NCI-H1048 (cell line): ENCODE measurements around the gene RPL15.
"Not testable (repeated sequence)": the region's sequence is repeated elsewhere in the genome, so short reads cannot be mapped to it uniquely, and the experiment has no call there.

Source experiments
- DNase-seq: peaks from one replicate; lab custom pipeline; 2025; lab: John Stamatoyannopoulos, UW

Gene RPL15

DNA sequence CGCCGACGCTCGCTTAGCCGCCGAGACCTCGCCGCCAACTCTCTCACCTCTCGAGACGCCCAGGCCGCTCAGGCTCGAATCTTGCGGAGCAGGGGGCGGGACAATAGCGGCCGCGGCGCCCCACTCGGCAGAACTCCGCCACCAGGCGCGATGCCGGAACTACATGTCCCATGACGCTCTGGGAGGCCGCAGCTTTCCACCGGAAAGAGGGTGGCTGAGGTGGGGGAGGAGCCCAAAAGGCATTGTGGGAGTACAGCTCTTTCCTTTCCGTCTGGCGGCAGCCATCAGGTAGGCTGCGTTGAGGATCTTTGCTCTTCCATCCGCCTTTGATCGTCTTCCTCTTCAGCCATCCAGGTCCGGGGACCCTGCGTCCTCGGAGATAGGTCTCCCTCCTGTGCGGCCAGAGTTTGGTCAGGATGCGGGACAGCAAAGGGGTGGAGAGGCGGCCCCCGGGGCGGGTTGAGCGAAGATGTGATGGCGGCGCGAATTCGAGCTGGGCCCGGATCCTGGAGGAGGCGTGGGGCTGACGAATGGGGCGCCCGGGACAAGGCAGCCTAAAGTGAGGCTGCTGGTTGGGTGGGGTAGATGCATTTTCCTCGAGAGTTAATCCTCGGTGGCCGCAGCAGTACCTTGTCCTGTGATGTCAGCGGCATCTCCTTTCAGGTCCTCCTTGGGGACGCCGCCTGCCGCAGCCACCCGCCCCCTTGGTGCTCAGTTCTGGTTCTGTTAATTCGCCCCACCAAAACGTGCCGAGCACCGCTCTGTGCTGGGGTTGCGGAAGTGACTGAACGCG, at the start of gene RPL15, which contains the start of gene NKIRAS1:
Gene RPL15 (plus strand): TSS at position 247 of the 793 bp plus-strand sequence. CDS start 728 bp downstream, outside the sequence.
Gene NKIRAS1 (minus strand): TSS at position 105 of the 793 bp plus-strand sequence. CDS start 6,086 bp downstream, outside the sequence.
- peak; percentile 91 for DNase-seq

DNA sequence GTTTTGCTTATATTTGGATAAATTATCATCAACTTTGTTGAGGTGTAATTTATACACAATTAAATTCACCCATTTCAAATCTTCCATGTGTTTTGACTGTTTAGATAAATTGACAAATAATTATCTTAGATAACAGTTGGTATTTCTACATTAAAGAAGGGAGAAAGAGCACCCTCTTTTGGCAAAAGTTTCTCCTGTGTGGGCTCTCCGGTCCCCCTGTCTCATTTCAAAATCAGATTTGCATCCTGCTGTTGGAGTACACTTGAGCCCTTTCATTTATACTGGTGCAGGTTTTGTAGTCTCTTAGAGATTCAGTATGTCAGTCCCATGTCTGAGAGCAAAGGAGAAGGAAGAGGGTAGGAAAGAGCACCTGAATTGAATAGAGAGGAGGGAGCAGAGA, 49.5 kb upstream of the RPL15 start:
- no peak for DNase-seq

DNA sequence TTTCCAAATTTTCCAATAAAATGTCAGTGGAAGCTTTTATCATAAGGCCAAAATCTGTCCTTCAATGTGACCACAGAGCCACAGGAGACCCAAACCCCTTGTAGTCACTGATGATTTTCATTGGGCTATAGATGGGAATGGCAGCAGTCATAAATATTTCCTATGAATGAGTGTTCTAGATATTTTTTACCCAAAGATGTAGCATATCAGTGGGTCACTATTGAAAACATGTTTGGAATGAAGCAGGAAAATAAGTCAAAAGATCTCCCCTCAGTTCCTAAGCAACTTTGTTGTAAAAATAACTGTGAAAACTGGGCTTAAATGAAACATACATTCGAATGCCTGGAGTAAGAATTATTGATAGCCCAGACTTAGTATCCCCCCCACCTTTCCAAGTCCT, 49.1 kb upstream of the RPL15 start:
- no peak for DNase-seq

DNA sequence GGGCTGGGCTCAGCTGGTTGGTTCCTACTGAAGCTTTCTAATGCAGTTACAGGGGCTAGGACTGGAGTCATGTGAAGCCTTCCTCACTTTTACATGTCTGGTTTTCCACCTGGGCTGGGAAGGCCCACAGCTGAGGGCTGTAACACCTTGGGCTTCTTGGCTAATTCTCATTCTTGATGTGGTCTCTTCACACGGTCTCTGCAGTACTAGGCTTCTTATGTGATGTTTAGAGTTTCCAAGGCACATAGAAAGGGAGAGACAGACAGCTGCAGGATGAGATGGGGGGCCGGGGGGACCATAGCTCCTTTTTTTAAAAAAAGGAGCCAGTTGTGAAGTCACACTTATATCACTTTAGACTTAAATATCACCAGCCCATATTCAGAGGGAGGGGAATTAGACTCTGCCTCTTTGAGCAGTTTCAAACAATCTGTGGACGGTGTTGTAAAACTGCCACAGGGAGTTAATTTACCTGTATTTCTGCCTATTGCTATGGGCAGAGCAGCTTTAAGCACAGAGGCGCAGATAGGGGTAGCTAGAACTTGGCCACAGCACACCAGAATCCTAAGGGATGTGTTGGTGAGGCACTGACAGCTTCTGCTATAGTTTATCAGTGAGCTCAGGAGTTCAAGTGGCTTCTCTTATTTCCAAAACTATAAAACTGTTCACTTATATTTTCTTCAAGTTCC, 46.8 kb upstream of the RPL15 start:
- DNase-seq: no peak

DNA sequence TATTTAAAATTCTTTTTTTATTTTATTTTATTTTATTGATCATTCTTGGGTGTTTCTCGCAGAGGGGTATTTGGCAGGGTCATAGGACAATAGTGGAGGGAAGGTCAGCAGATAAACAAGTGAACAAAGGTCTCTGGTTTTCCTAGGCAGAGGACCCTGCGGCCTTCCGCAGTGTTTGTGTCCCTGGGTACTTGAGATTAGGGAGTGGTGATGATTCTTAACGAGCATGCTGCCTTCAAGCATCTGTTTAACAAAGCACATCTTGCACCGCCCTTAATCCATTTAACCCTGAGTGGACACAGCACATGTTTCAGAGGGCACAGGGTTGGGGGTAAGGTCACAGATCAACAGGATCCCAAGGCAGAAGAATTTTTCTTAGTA, 46.3 kb upstream of the RPL15 start:
- not testable (repeated sequence) for DNase-seq

DNA sequence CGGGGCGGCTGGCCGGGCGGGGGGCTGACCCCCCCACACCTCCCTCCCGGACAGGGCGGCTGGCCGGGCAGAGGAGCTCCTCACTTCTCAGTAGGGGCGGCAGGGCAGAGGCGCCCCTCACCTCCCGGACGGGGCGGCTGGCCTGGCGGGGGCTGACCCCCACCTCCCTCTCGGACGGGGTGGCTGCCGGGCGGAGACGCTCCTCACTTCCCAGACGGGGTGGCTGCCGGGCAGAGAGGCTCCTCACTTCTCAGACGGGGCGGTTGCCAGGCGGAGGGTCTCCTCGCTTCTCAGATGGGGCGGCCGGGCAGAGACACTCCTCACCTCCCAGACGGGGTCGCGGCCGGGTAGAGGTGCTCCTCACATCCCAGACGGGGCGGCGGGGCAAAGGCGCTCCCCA, 45.6 kb upstream of the RPL15 start:
- DNase-seq: not testable (repeated sequence)

DNA sequence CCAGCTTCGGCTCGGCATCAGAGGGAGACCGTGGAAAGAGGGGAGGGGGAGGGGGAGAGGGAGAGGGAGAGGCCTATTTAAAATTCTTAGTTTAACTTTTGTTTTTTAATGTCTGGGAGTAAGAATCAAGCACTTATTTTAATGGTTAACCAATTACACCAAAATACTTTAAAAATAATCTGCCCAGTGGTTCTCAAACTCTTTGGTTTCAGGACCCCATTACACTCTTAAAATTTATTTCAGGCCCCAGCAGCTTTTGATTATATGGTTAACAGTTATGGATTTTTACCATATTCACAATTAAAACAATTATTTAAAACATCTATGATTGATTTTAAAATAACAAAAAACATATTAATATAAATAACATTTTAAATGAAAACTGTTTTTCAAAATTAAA, 44.6 kb upstream of the RPL15 start:
- DNase-seq: no peak

DNA sequence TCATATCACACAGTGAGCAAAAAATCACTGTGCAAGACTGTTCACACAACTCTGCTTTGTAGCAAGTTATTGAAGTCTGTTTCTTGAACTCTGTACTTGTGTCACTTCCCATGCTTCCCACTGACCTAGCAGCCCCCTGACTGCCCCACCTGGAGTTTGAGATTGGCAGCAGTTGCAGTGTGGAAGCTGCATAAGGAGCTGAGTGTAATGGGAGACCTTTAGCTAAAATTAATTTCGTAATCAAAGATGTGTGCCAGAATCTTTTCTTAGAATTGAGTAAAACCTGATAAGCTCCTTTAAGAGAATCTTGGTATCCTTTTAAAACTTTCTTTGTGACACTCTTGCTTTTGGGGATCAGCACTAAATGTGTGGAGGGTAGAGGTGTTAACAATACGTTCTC, 43.0 kb upstream of the RPL15 start:
- DNase-seq: no peak

DNA sequence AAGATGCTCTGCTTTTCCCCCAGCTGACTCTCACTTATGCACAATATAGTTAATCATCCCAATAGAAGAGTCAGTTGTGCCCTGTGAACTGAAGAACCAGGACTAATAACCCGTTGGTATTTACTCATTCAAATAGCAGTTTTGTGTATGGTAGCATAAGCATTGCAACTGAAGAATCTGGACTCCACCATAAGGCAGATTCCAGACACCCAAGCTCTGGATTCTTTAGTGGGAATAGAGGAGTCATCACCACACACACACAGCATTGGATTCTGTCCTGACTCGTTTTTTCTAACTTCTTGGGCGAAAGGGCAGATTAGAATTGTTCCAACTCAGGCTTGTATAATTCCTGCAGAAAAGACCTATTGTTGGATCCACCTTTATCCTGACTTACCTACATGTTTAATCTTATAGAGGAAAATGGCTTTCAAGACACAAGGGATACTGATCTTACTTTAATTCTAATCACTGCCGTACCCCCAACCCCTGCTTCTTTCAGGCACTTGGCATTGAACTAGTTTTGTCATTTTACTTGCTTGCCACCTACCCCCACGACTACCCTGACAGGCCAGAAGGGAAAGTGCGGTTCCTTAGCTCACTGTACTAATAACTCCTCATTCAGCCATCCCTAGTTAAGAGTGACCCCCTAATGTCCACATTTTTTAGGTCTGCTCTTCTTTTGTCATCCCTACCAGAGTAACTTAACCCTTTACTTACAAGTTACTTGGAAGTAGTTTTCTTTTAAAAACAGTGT, 42.4 kb upstream of the RPL15 start:
- no peak for DNase-seq

DNA sequence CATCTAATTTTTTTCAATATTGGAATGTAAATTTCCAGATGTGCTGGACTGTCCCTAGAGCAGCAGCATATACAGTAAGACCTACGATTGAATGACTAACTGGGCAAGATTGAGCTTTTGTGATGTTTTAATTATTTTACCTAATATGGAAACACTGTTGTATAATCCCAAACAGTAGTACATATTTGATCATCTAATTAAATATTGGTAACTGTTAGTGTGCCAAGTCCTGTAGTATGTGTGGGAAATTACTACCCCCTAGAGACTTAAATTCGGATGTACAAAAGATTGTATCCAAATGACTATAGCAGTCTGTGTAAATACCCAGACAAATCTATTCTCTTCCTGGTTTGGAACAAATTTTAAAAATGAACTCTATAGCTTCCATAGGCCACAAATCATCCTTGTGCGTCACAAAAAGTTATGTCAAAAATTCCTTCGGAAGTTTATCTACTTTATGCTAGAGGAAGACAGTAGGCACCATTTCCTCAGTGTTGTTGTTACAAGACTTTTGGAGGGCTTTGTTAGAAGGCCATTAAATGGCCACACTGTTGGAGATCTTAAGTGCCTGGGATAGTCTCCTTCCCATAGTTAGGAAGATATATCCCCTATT, 41.7 kb upstream of the RPL15 start:
- no peak for DNase-seq

DNA sequence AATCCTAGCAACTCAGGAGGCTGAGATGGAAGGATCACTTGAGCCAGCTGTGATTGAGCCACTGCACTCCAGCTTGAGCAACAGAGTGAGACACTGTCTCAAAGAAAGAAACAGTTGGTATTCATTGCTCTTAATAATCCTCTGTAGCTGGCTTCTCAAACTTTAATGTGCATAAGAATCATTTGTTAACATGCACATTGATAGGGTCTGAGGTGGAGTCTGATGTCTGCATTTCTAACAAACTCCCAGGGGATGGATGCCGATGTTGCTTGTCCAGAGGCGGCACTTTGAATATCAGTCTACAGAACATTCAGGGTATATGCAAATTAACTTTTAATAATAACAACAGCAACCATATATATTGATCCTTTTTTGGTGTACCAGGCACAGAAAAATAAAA, 40.0 kb upstream of the RPL15 start:
- no peak for DNase-seq

DNA sequence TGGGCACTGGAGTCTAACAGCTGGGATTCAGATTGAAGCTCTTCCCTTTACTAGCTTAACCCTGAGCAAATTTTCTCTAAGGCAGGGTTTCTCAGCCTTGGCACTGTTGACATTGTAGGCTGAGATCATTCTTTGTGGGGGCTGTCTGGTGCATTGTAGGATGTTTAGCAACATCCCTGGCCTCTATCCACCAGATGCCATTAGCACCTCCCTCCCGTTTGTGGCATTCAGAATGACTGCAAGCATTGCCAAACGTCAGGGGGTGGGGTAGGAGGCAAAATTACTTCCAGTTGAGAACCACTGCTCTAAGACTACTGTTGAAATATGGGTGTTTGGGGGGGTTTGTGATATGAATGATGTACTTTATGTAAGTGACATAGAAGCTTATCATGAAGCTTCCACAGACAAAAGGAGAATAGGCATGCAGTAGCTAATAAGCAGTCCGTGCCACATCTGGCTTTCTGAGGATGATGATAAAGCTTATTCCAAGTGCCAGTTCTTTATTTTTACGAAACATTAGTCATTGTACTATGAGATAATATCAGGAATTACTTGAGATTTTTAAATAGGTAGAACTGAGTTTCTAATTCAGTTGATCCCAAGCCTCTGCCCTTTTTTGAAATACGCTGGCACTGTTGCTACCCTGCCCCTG, 39.5 kb upstream of the RPL15 start:
- DNase-seq: no peak

DNA sequence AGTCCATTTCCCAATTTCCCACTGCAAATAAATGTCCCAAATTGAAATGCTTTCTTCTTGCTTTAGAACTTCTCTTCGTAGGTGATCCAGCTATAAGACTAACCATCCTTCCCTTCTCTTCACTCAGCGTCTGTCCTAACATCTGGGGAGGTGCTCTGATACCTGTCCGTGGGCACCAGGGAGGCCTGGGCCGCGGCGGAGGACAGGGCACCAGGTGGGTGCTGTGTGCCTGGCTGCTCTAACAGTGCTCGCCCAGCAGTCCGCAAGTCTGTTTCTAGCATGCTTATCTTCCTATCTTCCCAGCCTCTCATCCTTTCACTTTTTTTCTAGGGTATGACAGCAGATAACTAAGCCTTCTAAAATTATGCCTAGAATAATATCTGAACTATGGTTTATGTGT, 37.4 kb upstream of the RPL15 start:
- no peak for DNase-seq

DNA sequence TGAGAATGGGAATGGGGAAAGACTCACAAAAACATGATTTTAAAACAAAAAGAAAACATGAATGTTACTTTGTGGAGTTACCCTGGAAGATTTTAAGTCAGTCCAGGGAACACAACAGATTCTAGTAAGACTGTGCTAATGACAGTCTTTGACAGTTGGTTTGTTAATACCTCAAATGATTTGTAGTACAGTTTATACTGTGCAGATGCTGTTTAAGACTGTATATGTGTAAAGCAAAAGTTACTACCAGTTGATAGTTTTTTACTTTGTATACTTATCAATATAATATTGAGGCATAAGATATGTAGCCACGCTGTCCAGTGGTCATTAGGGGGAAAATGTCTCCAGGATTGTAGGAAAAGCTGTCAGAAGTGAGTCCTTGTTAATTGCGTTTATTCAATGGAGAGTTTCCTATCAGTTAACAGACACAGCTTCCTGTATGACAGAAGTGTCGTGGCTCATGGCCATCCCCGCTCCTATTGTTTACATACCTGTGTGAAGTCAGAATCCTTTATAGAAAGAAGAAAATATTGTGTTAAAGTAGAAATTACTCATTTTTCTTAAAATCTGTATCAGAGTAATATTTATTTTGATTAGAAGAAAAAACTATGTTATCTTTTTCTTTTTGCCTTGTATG, 36.1 kb upstream of the RPL15 start:
- no peak for DNase-seq

DNA sequence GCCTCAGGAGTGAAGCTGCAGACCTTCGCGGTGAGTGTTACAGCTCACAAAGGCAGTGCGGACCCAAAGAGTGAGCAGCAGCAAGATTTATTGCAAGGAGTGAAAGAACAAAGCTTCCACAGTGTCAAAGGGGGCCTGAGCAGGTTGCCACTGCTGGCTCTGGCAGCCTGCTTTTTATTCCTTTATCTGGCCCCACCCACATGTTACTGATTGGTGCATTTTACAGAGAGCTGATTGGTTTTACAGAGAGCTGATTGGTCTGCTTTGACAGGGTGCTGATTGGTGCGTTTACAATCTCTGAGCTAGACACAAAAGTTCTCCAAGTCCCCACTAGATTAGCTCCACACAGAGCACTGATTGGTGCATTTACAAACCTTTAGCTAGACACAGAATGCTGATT, 34.9 kb upstream of the RPL15 start:
- DNase-seq: not testable (repeated sequence)

DNA sequence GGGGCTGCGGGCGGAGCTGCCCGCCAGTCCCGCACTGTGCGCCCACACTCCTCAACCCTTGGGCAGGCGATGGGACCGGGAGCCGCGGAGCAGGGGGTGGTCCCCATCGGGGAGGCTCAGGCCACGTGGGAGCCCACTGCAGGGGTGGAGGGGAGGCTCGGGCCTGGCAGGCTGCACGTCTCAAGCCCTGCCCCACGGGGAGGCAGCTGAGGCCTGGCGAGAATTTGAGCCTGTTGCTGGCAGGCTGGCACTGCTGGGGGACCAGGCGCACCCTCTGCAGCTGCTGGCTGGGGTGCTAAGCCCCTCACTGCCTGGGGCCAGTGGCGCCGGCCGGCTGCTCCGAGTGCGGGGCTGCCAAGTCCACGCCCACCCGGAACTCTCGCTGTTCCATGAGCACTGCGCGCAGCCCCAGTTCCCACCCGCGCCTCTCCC, 34.4 kb upstream of the RPL15 start:
- DNase-seq: no peak

DNA sequence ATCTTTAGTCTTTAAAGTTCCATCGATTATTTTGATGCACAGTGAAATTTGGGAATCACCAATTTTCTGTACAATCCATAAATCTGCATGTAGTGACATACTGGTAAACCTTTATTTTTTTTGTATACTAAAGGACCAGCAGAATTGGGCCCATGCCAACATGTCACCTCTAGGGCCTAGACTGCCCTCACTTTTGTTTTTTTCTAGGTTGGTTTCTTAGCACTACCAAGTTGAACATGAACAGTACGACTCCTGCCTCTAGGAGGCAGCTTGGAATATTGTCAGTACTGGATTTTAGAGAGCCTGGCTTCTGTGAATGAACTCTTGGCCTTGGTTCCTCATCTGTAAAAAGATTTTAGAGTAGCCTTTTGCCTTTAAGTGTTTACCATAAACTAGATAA, 32.5 kb upstream of the RPL15 start:
- DNase-seq: no peak

DNA sequence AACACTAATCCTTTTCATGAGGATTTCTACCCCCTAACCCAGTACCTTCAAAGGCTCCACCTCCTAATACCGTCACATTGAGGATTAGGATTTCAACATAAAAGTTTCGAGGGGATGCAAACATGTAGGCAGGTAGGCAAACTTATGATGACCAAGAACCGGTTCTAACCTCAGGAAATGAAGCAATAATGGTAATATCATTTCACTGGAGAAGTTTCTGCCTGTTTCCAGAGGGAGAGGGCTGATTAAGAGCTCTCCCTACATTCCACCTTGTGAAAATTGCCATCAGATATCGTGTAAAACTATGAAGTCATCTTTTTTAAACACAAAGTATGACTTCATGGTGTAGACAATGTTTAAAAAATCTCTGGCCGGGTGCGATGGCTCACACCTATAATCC, 31.7 kb upstream of the RPL15 start:
- DNase-seq: no peak

DNA sequence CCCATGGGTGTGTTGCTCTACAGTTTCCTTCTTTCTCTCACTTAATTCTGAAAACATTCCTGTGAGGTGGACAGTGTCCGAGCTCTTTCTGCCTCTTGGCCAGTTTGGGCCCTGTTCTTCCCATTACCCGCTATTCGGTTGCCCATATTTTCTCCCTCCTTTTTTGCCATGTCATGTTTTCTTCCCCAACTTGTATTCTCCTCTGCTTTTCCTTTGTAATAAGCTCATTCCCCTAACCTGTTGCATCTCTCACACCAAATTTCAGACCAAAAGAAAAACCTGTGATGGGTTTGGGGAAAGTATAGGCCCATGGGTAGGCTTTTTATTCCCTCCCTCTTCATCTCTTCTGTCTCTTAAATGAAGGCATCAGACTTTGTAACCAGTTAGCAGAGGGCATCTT, 30.6 kb upstream of the RPL15 start:
- no peak for DNase-seq

DNA sequence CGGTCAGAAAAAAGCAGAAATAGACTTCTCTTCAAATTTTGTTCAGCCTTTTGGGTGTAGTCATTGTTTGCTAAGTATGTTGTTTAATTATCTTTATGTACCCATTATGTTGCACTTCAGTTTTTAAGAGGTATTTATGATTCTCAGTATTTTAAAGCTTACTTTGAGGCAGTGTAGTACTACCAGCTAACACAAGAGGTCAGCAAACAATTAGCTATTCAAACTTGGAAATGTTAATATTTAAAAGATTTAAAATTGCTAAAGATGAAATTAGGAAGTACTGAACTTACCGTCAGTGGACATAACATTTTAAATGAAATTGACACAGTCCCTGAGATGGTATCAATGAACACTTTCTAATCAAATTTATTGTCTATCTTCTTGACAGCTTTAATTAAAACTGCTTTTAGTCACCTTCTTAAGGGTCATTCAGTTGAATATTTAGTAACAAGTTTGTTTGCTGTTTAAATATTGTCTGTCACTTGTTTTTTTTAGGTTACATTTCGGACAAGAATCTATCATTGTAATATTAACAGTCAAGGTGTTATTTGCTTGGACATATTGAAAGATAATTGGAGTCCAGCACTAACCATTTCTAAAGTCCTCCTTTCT, 28.2 kb upstream of the RPL15 start:
- DNase-seq: no peak

DNA sequence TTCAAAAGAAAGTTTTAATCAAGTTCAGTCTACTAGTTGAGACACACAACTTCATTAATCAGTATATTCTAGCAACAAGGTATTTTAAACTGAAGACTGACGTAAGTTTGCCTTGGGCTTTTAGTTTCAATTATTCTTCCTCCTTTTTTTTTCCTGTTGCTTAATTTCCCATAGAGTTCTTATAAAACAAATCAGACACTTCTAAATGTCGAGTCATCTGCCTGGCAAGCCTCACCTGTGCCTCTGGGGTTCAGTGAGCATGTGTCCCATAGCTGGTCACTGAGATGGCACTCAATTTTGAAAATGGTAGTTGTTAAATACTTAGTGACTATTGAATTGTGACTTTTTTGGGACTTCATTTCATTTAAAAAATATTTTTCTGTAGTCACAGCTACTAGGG, 27.5 kb upstream of the RPL15 start:
- DNase-seq: no peak
